T-helper 2 cell (primary cell): Measurements from ENCODE around the gene MEF2A.
"Not testable (repeated sequence)": the region's sequence is repeated elsewhere in the genome, so short reads cannot be mapped to it uniquely, and the experiment has no call there.

ENCODE experiments used
- DNase-seq, 5 experiments: peaks; one replicate each; pipeline versions ENCODE4 v3.0.0 to v3.0.0-alpha.2; 2012 to 2022
- total RNA-seq, 2 donors: gene quantifications; one replicate each; lab custom pipeline; 2026; lab: John Stamatoyannopoulos, UW

Gene MEF2A
- 29.9 to 38.9 reads per million in 2 donors for total RNA-seq

- peak; percentile 78 to 97 (median 87) for DNase-seq
These were observed at the start of gene MEF2A for GRCh38 chr15:99565299-99566156. TSS of gene MEF2A (plus strand) at chr15:99565984. CDS start at chr15:99633120, 67,136 bp downstream.

DNA sequence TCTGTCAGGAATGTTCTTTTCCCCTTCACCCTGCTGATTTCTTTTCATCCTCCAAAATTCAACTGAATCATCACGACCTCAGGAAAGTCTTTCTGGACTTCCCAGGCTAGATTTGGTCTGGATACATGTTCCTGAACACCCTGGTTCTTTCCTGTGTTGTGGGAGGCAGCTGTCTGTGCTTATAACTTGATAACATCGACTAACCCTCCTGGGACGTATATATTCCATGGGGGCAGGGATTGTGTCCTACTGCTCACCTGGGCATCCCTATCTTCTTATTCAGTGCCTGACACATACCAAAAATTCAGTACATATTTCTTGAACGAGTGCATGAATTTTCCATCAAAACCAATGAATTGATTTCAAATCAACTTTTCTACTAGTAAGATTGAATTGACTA, 47.6 kb upstream of the MEF2A start:
- DNase-seq, result no peak

DNA sequence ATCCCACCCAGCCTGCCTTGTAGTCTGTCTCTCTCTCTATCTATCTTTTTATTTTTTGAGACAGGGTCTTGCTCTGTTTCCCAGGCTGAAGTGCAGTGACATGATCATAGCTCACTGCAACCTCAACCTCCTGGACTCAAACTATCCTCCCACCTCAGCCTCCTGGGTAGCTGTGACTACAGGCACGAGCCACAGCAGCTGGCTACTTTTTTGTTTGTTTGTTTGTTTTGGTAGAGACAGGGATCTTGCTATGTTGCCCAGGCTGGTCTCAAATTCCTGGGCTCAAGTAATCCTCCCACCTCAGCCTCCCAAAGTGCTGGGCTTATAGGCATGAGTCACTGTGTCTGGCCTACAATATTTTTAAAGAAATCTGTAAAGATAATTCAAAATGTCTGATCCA, 46.4 kb upstream of the MEF2A start:
- not testable (repeated sequence) for DNase-seq

- DNase-seq, result no peak
These were observed 43.5 kb upstream of the MEF2A start for GRCh38 chr15:99522288-99522687.

DNA sequence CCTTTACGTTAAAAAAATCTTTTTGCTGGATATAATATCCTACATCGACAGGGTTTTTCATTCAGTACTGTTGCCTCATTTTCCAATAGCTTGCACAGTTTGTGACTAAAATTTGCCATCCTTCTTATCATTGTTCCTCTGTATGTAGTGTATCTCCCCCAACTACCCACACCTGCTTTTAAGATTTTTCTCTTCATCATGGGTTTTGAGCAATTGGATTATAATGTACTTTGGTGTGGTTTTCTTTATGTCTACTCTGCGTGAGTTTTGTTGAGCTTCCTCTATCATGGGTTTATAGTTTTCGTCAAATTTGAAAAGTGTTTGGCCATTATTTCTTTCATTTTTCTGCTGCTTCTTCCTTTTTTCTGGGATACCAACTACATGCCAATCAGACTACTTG, 39.6 kb upstream of the MEF2A start:
- no peak for DNase-seq

DNA sequence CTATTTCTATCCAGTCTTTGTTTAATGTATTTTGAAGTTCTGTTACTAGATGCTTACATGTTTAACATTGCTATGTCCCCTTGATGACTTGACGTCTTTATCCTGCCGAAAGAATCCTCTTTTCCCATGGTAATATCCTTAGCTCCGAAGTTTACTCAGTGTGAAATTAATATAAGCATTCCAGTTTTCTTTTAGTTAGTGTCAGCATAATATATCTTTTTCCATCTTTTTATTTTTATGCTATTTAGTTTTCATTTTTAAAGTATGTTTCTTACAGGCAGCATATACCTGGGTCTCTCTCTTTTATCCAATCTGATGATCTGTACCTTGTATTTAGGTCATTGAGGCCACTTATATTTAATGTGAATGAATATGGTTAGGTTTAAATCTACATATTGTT, 39.1 kb upstream of the MEF2A start:
- DNase-seq, result no peak

GRCh38 chr15:99536422-99537040, 29.3 kb upstream of the MEF2A start:
- no peak for DNase-seq

DNA sequence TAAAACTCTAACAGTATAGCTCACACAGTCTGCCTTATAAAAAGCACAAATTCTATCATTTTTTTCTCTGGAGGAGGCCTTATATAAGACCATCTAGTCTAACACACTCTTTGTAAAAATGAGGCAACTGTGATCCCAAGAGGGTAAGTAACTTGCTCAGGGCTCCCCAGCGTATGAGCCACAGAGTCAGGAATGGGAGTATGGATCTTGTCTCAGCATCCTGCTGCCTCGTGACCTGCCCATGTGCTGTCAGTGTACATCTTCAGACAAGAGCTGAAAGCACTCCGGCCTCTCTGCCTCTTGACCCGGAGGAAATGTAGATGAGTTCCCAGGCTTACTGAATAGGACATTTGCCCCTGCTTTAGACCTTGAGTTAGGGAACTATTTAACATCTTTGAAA, 28.4 kb upstream of the MEF2A start:
- no peak for DNase-seq

DNA sequence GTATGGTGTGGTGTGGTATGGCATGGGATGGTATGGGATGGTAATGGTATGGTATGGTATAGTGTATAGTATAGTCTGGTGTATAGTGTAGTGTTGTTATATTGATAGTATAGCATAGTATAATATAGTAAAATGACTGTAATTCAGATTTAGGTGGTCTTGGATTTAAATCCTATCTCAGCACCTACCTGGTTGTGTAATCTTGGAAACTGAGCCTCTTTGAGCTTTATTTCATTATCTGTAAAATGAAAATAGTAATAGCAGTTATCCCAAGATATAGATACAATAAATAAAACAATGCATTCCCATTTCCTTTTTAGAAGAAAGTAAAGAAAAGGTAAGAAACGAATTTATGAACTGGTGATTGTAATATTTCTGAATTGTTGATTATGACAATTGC, 27.5 kb upstream of the MEF2A start:
- no peak for DNase-seq

DNA sequence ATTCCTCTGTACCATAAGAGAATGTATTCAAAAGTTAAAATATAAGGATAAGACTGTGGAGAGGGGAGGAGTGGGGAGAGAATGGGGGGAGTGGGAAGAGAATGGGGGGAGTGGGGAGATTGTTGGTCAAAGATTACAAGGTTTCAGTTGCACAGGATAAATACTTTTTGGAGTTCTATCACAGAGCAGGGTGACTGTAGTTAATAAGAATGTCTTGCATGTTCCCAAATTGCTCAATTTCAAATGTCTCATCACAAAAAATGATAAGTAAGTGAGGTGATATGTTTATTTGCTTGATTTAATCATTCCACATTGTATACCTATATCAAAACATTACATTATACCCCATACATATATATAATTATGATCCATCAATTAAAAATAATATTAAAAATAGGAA, 23.0 kb upstream of the MEF2A start:
- no peak for DNase-seq

GRCh38 chr15:99545605-99546004, 20.2 kb upstream of the MEF2A start:
- DNase-seq, result no peak

DNA sequence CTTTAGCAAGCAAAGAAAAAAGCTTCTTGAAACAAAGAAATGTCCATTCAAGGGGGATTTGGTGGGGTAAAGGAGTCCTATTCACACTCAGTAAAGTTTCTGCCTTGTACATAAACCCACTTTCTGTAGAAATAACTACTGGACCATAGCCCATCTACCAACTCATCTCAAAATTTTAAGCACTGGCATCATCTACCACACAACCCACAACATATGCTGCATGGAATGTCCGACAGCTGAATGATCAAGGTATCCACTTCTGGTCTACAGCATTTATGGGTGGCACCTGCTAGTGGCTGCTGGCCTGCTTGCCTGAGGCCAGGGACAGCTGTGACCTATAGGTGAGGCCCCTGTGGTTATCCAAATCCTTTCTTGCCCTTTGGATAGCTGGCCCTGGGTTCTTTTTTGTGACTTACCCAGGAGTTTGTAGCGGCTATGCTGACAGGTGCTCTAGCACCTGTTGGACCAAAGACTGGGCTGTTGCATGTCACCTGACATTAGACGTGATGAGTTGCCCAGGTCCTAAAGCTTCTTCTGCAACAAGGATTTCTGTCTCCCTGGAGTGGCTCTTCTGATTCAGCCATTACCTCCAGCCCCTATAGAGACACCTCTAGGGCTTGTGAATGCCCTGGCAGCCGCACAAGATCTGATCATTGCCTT, 19.2 kb upstream of the MEF2A start:
- peak in 1 of 5 experiments; percentile 14 for DNase-seq

DNA sequence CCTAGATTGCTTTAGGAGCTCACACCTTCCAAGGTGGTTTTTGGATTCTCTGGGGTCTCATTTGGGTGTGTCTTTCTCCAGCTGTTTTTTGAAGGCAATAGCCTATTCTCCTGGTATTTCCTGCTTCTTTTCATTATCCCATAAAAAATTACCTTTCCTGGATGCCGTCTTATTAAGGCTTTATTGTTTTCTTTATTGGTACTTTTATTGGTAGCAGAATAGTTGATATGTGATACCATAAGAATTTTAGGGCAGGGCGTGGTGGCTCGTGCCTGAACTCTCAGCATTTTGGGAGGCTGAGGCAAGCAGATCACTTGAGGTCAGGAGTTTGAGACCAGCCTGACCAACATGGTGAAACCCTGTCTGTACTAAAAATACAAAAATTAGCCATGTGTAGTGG, 18.3 kb upstream of the MEF2A start:
- no peak for DNase-seq

- DNase-seq, result no peak
These were observed 15.7 kb upstream of the MEF2A start for GRCh38 chr15:99550077-99550476.

- DNase-seq, result no peak
These were observed 13.7 kb upstream of the MEF2A start for GRCh38 chr15:99552111-99552510.

DNA sequence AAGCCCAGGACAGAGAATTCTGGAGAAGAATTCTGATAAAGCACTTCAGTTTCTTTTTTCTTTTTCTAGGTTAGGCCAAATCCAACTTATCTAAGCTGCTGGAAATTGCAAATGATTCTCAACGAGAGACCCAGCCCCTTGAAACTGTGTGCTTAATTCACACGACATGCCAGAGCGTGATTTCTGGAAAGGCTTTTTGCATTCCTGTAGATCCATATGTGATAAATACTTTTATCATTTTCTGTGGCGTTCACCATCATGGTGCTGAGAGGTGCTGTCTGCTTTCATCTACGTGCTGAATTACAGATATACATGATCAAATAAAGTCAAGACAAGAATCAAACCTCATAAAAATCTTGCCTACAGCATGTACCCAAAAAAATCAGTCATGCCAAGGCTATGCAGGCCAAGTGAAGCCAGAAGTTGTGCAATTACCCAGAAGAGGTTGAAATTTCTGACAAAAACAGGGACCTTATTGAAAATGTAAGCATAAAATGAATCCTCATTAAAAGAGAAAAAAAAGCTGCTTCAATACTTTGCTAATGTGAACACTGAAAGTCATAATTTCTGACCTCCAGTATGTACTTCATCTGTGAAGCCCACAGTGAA, 10.8 kb upstream of the MEF2A start:
- no peak for DNase-seq

DNA sequence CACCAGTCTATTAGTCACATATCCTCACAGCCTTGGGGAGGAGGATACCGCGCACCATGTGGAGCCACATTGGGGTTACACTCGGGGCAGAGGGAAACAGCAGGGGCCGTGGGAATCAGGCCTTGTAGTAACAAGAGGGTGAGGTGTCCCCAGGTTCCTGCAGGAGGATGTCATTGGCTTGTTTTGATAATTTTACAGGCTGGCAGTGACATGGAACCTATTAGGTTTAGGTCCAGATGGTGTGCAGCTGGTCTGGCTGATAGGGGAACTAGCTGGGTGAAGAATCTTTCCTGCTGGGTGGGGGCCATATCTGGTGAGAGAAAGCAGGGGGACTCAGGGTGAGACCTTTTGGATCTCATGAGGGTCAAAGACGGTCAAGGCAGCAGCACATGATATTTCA, 9.8 kb upstream of the MEF2A start:
- DNase-seq, result no peak

DNA sequence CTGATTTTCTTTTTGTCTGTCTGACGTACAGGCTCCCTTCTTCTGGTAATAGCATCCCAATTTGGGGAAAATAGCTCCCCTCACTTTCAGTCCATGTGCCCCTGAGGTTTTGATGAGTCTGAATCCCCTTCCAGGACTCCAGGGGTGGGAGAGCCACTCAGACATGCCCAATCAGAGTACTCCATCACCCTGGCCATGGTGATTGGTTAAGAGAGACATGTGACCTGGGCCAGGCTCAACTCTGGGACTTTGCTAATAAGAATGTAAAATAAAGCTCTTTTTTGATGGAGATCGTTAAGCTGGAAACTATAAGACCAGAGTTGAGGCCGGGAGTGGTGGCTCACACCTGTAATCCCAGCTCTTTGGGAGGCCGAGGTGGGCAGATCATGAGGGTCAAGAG, 9.2 kb upstream of the MEF2A start:
- DNase-seq, result no peak

DNA sequence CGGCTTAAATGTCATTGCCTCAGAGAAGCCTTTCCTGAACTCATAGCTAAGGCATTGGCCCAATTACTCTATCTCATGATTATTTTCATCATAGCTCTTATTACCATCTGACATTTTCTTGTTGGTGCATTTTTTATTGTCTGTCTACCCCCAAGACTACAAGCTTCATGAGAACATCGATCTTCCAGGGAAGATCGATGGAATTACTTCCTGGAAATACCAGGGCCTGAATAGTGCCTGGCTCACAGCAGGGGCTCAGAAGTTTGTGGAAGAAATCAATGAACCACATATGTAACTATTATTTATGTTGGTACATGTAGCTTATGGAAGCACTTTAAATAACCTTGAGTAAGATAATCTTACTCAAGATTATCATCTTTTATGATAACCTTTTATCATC, 7.7 kb upstream of the MEF2A start:
- no peak for DNase-seq

DNA sequence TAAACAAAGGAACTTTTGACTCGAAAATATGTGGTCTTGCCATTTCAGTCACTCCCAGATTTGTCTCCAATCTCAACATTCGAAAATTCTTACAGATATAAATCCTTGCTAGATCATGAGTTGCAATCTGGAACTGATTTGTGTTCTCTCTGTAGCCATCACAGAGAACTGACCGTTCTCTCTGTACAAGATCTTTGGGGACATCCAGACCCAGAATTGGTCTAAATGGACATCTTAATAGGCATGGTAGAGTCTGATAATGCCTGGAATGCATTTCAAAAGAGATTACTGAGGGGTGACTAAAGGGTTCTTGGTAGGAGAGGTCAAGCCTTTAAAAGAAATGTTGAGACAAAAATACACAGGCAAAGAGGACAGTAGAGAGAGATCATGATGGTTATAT, 7.2 kb upstream of the MEF2A start:
- DNase-seq, result no peak

DNA sequence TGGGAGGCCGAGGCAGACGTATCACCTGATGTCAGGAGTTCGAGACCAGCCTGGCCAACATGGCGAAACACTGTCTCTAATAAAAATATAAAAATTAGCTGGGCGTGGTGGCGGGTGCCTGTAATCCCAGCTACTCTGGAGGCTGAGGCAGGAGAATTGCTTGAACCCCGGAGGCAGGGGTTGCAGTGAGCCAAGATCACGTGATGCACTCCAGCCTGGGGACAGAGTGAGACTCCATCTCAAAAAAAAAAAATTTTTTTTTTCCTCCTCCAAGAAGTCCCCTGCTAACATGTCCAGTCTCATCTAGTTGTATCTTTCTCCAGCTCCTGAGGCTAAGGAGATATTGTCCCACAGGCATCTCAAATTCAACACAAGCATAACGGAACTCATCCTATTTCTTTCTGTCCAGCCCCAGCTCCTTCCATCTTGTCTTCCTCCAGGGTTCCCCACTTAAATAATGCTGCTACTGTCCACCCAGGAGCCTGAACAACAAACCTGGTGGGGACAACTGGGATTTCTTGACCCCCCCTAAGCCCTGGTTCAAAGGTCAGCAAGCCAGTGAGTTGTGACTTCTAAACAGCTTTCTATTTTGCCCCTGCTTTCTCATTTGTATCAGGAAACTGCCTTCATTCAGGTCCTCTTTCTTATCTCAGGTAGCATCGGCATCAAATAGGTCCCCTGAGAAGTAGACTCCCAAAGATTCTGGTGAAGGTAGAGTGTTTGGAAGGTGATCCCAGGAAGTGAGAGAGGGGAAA, 4.1 kb upstream of the MEF2A start:
- no peak for DNase-seq

DNA sequence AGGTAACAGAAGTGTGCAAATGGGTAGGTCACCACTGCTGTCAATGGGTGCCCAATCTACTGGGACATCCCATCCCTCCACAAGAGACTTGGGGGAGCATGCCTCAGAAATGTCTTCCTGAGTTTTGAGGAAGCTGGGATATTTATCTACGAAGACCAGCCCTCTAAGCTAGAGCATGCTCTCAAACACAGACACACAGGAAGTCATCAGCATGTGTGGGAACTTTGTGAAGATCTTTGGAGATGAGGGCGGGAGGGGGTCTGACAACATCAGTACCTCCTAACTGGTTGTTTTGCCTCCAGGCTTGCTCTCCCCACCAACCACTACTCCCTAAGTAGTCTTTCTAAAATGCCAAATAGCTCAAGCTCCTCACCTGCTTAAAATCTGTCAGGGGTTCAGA, 3.5 kb upstream of the MEF2A start:
- DNase-seq, result no peak
